LHCN-M2 (cell line): ENCODE measurements around the gene TMEM271. TPM values are rescaled to one million over a fixed set of nuclear protein-coding genes. Genes with fewer than 3 reads are reported as not detected.

Source experiments
- DNase-seq: peaks from one replicate; pipeline ENCODE4 v3.0.0-alpha.2; 2012; ENCODE audit warnings: low read depth
- polyA plus RNA-seq: library from polyadenylated mRNA; unstranded; fragments of >200 nt; gene quantifications from one replicate; pipeline ENCODE4 v1.2.1, GENCODE V29; 2012; ENCODE audit warnings: missing spikeins
- total RNA-seq: library from RNA; depleted of rRNA; stranded (reverse); fragments of >200 nt; gene quantifications from 2 replicates; pipeline ENCODE4 v1.2.3, GENCODE V29; 2014; rRNA removed

The TMEM271 gene, protein sequence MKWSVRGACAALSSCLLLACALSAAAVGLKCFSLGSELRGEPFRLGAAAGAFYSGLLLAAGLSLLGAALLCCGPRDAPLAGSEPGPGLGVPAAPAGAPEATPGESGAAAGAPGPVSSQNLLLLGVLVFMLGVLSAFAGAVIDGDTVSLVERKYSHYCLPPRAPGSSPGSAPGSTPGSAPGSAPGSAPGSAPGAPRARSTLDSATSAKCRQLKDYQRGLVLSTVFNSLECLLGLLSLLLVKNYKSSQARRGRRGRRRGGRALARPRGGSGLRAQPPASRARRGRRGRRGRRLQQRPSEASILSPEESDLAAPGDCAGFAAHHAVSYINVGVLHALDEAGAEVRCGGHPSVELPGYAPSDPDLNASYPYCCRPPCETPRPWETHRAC
- not detected in 2 replicates for total RNA-seq
- 0.02 TPM for polyA plus RNA-seq

DNA sequence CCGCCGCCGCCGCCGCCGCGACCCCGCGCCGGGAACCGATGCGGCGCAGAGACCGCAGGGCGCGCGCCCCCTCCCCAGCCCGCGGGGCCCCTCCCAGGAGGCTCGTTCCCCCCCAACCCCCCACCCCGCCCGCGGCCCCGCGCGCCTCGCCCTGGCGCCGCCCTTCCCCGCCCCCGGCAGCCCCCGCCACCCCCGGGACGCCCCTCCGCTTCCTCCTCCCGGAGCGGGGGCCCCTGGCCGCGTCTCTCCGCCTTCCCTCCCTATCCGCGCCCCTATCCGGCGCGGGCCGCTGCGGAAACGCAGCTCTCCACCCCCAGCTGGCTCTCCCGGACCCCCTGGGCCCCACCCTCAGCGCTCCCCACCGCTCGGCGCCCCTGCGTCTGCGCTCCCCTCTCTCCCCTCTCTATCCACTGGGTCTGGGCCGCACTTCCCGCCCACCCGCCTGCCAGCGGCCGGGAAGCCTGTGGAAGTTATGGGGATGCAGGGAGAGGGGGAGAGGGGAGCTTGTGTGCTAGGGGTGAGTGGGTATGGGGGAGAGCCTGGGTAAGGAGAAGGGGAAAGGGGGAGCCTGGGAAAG lies at the start of gene TMEM271:
TMEM271 (minus strand) TSS at position 51 of the 577 bp plus-strand sequence. CDS start 233 bp downstream, outside the sequence.
- no peak for DNase-seq

DNA sequence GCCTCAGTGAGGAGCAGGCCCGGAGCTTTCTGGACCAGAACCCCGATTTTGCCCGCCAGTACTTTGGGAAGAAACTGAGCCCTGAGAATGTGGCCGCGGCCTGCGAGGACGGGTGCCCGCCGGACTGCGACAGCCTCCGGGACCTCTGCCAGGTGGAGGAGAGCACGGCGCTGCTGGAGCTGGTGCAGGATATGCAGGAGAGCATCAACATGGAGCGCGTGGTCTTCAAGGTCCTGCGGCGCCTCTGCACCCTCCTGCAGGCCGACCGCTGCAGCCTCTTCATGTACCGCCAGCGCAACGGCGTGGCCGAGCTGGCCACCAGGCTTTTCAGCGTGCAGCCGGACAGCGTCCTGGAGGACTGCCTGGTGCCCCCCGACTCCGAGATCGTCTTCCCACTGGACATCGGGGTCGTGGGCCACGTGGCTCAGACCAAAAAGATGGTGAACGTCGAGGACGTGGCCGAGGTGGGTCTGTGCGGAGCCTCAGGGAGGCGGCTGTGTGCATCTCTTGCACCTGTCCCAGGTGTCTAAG lies 49.6 kb upstream of the TMEM271 start:
- DNase-seq = no peak

DNA sequence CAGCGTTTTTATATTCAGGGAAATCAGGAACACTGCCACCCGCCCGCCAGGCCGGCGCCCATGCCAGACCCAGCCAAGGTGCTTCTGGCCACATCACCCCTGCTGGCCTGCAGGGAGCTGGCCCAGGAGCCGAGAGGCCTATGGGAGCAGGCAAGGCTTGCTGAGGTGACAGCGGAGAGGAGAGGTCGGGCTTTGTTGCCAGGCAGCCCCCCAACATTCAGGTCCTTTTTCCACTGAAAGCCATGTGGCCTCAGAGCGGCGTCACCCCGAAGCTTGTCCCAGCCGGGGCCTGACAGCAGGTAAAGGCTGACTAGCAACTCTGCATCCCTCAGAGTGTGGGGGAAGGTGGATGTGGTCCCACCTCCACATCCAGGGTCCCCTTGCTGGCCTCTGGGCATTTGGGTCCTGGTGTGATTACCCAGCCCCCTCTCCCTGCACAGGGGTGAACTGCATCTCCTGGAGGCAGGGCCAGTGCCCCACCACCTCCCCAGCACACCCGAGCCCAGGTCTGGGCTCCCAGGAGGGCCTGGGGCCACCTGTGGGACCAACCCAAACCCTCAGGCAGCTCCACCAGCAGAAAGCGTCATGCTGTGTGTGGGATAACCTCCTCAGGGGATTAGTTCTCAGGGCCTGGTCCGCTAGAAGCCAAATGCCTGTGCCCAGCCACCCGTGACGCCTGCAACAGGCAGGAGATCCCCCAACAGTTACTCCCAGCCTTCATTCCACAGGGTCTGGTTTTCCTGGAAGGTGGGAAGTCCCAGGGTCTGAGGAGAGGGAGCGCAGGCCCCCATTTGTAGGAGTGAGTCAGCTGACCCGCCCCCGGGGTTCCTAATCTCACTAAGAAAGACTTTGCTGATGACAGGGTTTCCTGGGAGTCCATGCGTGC lies 48.9 kb upstream of the TMEM271 start, which contains the start of gene PDE6B:
PDE6B (plus strand) TSS at position 869 of the 886 bp plus-strand sequence. CDS start 54 bp downstream, outside the sequence.
- no peak for DNase-seq

DNA sequence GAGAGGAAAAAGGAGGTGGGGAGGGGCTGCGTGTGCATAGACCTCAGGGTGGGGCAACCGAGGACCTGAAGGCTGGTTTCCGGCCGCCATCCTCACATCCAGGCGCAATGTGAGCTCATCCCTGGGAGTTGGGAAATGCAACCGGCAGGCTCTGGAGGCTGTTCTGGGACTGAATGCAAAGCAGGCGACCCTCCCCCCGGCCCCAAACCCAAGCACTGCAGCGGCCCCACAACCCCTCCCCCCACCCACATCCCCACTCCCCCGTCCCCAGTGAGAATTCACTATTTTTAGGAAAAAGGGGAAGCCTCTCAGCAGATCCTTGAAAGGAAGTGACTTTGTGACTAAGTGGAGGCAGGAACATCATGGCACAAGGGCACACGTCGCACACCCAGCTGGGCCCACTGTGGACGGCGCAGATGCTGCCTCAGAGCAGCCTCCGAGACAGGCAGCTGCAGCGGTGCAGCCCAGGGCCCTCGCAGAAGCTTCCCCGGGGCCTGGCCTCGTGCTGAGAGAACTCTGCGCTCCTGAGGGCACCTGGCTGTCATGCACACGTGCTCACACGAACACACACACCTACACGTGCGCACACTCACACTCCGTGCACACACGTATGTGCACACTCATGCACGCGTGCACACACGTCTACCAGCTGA lies 47.9 kb upstream of the TMEM271 start:
- no peak for DNase-seq

DNA sequence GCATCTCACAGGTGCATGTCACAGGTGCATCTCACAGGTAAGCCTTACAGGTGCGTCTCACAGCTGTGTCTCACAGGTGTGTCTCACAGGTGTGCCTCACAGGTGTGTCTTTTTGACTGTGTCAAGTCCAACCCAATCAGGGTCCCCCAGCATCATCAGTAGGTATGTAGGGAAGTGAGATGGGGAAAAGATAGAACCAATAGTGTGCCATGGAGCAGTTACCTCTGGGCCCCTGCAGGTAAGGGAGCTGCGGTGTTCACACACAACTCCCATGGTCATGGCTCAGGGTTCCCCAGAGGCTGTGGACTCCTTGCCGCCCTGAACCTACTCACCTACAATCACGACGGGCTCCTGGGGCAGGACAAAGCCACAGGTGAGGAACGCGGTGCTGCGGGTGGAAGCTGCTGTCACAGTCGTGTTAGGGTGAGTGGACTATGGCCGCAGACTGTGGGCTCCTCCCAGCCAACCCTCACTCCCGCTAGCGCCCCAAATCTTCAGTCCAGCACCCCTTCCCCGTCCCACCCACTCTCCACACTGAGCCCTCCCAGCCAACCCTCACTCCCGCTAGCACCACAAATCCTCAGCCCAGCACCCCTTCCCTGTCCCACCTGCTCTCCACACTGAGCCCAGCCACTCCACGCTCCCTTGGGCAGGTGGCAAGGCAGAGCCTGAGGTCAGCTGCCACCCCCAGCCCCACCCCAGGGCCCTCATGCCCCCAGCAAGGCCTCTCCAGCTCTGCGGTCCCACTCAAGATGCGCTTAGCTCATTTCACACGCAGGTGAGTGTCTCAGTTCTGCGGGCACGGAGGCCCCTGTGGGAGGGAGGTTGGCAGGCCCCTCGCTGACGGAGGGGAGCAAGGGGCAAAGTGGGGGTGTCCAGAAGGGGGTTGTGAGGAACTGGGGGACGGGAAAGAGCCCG lies 47.2 kb upstream of the TMEM271 start:
- no peak for DNase-seq

DNA sequence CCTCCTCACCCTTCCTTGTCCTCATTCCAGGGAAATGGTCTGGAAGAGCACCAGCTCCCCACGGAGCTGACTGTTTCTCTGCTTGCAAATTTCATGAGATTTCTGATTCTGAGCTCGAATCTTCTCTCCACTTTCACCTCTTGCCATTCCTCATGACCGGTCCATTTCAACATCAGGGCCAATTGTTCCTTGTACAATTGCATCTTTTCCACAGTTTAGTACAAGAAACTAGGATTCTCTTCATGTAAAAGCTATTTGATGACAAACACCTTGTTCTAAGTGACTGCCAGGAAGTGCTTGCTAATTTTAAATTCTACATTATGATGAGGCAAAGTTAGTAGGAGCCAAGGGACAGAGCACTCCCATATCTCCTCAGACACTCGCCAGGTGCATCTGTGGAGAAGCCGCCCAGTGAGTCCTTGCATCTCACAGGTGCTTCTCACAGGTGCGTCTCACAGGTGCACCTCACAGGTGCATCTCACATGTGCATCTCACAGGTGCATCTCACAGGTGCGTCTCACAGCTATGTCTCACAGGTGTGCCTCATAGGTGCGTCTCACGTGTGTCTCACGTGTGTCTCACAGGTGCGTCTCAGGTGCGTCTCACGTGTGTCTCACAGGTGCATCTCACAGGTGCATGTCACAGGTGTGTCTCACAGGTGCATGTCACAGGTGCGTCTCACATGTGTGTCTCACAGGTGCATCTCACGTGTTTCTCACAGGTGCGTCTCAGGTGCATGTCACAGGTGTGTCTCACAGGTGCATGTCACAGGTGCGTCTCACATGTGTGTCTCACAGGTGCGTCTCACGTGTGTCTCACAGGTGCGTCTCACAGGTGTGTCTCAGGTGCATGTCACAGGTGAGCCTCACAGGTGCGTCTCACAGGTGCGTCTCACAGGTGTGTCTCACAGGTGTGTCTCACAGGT lies 46.2 kb upstream of the TMEM271 start:
- no peak for DNase-seq

DNA sequence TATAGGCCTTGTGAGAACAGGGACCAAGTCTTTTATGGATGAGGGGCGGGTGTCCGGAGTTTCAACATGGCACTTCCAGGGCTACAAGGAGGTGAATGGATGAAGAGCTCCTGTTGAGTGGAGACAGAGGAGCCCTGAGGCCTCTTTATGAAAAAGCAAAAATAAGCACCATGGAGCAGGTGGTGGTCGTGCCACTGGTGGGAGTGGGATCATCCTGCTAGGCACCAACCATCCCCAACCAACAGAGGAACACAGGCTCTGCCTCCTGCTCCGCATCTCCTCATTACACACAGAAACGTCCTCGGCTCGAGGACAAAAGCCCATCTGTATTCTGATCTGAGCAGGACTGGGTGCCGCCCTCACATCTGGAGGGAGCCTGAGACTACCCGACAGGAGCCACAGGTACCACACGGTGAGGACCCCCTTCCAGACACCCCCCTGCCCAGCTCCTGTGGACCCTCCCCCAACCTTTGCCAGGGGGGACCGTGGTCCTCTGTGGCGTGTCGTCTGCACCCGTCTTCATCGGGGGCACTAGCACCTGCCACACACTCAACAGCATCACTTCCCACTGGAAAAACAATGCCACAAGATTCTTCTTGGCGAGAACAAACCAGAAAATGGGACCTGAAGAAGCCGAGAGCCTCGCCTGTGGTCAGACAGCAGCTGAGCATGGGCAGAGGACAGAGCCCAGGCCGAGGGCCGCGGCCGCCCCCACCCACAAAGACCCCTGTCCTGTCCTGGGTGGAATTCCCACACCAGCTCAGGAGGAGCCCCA lies 45.4 kb upstream of the TMEM271 start:
- no peak for DNase-seq

DNA sequence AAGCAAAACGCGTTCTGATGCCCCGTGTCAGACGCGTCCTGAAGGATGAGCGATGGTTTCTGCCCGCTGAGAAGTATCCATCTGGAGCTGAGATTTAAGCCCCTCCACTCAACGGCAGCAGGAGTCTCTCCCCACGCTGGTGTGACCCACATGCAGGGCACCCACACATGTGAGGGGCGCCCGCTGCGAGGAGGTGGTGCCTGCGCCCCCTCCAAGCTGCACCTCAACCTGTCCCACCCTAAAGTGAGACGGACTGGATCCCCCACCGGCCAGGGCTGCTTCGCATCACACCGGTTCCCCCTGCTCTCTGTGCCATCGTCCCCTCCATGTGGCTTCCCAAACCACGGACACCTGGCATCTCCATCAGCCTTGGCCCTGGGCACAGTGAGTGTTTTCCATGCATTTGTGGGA lies 44.8 kb upstream of the TMEM271 start:
- DNase-seq = no peak

DNA sequence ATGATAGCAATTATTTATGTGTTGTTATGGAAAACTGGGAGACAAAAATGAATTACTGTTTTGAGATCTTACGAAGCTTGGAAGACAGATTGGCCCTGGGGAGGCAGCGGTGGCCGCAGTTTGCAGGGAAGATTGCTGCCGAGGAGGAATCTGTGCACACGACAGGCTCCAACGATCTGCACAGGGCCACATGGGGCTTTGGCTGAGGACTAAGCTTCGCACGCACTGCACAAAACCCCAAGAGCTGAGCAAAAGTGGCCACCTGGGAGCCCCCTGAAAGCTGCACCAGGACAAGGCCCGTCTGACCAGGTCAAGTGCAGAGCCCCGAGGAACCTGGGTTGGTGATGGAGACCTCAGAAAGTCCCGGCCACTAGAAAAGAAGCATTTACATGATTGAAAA lies 44.1 kb upstream of the TMEM271 start:
- no peak for DNase-seq

DNA sequence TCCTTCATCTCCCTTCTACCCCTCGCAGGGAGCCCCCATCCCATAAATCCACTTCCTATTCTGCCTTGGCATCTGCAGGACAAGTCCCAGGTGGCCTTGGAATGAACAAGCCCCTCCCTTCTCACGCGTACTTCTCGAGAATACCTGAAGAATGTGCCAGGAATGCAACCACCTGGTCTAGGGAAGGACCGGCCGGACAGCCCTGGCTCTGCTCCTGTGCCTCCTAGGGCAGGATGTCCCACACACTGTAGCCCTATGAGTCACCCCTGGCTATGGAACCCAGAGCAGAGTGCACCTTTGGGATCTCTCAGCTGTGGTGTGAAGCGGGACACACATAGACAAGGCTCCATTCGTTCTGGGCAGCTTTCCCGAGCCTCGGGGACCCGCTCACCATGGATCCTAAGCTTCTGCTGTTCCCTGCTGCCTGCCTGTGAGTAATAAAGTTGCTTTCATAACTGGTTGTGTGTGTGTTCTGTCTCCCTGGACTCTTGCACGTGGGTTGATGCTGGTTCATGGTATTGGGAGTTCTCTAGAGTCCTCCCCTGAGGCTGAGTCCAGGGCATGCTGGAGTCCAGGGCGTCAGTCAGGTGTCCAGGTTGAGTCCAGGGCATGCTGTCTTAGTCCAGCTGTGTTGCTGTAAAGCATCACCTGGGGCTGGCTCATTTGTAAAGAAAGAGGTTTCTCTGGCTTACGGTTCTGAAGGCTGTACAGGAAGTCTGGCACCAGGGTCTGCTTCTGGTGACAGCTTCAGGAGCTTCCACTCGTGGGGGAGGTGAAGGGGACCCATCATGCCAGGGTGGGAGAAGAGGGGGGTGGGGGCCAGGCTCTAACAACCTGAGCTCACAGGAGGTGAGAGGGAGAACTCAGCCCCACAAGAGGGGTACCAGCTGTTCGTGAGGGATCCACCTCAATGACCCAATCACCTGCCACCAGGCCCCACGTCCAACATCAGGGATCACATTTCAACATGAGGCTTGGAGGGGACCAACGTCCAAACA lies 41.8 kb upstream of the TMEM271 start:
- no peak for DNase-seq

DNA sequence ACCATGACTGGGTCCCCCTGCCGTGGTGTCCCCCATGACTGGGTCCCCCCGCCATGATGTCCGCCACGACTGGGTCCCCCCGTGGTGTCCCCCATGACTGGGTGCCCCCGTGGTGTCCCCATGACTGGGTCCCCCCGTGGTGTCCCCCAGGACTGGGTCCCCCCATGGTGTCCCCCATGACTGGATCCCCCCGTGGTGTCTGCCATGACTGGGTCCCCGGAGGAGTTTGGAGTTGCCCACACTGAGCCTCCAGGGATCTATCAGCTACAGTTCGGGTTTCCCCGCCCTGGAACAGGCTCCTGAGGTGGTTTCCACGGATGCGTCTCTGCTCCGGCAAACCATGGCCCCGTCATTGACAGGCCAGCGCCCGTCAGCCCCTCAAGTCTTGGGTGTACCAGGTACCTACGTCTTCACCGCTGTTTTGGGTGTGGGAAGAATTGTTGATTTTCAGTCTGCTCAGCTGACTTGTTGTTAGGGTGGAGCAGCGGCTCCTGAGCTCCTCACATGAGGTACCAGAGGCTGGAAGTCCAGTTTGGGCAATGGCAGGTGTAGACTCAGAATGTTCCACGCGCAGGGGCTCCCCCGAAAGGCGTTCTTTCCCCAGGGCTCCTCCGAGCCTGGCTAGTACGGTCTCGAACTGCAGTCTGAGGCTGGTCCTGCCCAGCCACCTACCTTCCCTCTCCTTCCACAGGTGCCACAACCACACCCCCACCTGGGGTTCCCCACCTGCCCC lies 41.0 kb upstream of the TMEM271 start:
- DNase-seq = no peak

DNA sequence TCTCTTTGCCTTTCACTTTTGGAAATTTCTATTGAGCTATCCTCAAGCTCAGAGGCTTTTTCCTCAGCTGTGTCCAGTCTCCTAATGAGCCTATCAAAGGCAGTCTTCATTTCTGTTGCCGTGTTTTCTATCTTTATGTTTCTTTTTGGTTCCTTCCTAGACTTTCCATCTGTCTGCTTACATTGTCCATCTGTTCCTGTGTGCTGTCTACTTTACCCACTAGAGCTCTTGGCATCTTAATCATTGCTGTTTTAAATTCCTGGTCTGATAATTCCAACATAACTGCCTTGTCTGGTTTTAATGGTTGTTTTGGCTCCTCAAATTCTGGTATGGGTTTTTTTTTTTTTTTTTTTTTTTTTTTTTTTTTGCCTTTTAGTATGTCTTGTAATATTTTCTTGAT lies 40.0 kb upstream of the TMEM271 start:
- DNase-seq = no peak

DNA sequence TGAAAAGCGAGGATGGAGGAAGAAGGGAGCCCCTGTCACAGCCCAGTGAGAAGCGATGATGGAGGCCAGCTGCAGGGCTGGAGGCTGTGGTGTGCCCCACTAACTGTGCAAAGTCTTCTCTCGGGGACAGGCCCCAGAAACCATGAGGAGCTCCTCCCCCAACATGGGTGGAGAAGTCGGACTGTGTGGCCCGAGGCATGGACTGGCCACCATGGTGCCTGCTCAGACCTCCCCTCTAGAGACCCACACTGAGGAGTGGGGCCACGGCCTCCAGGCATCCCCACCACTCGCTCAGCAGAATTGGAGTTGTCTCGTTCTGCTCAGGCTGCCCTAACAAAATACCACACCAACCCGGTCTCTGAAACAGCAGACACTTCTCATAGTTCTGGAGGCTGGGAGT lies 37.0 kb upstream of the TMEM271 start:
- no peak for DNase-seq

DNA sequence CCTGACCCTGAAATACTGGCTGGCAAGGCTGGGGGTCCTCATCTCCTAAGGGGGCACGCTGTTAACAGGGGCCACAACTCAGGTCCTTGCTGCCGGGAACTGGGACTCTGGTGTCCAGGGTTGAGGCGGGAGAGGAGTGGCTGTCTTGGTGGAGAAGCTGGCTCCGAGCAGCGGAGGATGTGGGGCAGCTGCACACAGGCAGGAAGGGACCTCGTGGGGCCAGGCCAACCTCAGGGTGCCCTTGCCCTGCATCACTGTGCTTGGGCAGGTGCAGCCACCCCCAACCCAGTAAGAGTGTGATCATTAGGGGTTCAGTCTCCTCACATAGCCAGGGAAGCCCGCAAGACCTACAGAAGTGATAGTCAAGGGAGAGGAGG lies 36.6 kb upstream of the TMEM271 start:
- DNase-seq = no peak

DNA sequence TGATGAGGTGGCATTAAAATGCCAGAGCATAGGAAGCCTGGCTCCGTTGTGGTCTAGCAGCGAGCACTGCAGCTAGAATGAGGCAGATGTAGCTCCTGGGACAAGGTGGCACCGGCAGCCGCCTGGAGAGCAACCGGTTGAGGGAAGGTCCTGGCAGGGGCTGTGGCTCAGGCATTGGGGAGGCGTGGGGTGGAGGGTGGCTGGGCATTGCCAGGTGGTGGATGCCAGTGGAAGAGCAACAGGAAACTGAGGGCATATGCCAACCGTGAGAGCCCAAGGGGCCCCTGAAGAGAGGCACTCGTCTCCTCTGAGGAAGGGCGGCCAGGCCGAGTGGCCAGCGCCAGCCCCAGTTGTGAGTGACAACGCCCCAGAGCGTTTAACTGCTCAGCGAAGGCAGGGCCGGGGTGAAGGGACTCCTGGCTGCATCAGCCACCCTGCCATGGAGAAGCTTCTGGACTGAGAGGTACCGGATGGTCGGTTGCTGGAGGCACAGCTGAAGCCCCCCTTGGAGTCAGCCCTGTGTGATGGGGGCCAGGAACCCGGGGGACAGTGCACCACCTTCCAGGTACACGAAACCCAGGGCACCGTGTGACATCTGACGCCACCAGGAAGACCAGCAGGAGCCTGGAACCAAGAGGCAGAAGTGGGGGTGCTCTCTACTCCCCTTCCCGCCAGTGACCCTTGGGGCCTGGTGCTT lies 36.1 kb upstream of the TMEM271 start:
- DNase-seq = no peak
